Subcutaneous abdominal adipose tissue (tissue), 5 donors: ENCODE results near the gene ELFN1.
A peak's percentile ranks its signal among the peaks of the same experiment; 100 is the strongest.

ENCODE experiments used
- H3K27ac ChIP-seq: one replicate; pipeline ENCODE4 v1.7.0; 2013; ENCODE audit warnings: low read depth, mild to moderate bottlenecking, inconsistent platforms, low read length, moderate library complexity
- H3K27me3 ChIP-seq, 5 donors: one replicate each; pipeline ENCODE4 v1.7.0; 2013; ENCODE audit warnings: low read length in 5 of 5, inconsistent platforms in 1 of 5; ENCODE audit not compliant: control insufficient read depth in 5 of 5, insufficient read depth in 4 of 5
- H3K36me3 ChIP-seq, 5 donors: one replicate each; pipeline ENCODE4 v1.7.0; 2013; ENCODE audit warnings: low read length in 5 of 5; ENCODE audit not compliant: control insufficient read depth in 5 of 5, insufficient read depth in 5 of 5
- H3K4me1 ChIP-seq, 5 donors: one replicate each; pipeline ENCODE4 v1.7.0; 2013; ENCODE audit warnings: low read length in 5 of 5, mild to moderate bottlenecking in 3 of 5, moderate library complexity in 1 of 5; ENCODE audit not compliant: control insufficient read depth in 5 of 5, insufficient read depth in 5 of 5
- H3K4me3 ChIP-seq, 5 donors: one replicate each; pipeline ENCODE4 v1.7.0; 2013; ENCODE audit warnings: low read length in 5 of 5, low read depth in 1 of 5
- H3K9ac ChIP-seq, 5 donors: one replicate each; pipeline ENCODE4 v1.7.0; 2013; ENCODE audit warnings: low read length in 5 of 5, mild to moderate bottlenecking in 4 of 5, moderate library complexity in 3 of 5
- H3K9me3 ChIP-seq, 5 donors: one replicate each; pipeline ENCODE4 v1.7.0; 2013; ENCODE audit warnings: low read length in 5 of 5; ENCODE audit not compliant: control insufficient read depth in 5 of 5
- donor health status: healthy.
- donor health status: healthy.
- donor health status: healthy.
- donor health status: healthy.
- donor health status: healthy.

ELFN1 gene

DNA sequence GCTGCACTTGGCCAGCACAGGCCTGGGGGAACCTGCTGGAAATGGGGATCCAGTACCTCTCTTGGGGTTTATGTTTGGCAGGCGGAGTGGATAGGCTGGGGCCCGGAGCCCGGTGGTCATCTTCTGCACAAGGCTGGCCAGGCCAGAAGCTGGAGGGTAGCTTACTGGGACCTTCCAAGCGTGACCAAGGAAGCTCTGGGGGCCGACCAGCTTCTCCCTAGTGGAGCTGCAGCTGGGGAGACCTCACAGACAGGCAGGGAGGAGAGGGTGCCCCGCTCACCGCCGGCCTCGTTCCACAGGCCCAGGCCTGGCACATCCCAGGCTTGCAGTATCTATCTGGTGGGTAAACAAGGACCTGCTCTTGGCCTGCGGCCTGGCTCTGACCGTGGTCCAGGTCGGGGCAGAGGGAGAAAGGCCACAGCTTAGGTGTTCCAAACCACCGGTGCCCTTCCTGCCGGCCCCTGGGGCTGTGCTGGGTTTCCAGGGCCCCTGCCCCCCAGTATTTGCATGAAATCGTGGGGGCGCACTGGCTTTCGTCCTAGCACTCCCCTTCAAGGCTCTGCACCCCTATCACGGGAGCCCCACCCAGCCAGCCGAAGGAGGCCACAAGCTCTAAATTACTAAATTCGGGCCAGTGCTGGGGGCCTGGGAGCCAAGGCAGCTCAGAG lies 1.5 kb upstream of the ELFN1 start:
- H3K9ac ChIP-seq = no peak overlapping the region
- H3K27me3 ChIP-seq = peaks cover 17 to 57% (median 37%) of the 10 kb centered on the region in 5 donors
- H3K27ac ChIP-seq = no peak overlapping the region
- no peaks in the 10 kb centered on the region for H3K36me3 ChIP-seq
- no peaks in the 10 kb centered on the region for H3K9me3 ChIP-seq
- H3K4me3 ChIP-seq = no peak overlapping the region
- H3K4me1 ChIP-seq = peaks cover 0 to 32% (median 22%) of the 10 kb centered on the region in 5 donors

DNA sequence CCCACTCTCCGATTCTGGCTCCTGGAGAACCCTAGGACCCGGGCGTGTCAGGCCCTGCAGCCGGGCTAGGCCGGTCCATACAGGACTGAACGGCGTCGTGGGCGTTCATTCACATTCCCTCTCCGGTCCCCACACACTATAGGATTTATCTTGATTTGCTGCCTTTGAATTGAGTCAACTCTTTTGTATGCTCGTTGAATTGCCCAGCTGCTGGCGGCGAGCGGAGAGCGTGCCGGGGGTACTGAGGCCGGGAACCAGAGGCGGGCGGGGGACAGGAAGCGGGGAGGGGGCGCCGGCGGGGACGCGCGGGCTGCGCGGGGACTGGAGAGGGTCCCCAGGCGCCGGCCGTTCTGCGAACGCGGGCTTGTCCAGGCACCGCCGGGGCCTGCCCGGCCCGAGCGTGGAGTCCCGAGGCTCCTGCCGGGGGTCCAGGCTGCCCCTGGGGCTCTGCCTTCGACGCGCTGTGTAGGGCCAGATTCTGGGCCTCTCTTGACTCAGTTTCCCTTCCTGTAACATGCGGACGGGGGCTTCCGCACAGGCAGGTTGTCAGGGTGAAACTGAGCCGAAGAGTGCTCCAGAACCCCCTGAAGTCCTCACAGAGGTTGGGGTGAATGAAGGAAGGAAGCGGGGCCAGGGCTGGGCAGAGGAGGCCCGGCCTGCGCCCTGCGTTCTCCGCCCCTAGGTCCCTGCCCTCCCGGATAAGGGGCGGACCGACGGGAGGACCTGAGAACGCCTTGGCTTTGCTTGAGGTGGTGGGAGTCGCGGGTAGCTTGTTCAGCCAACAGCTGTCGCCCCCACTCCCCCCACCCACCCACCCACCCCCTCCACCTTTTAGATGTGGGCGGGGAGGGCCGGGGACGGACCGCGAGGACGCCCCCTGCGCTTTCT lies 769 bp upstream of the ELFN1 start:
- Histone ChIP-seq H3K9ac (no peak overlapping the region), H3K27ac (no peak overlapping the region), H3K9me3 (no peaks in the 10 kb centered on the region), H3K4me3 (peak overlapping the region in 1 of 5 donors; percentile 31), H3K4me1 (peaks cover 0 to 29% (median 20%) of the 10 kb centered on the region in 5 donors), H3K36me3 (no peaks in the 10 kb centered on the region), H3K27me3 (peaks cover 25 to 56% (median 35%) of the 10 kb centered on the region in 5 donors)

- Histone ChIP-seq H3K36me3 (no peaks in the 10 kb centered on the region), H3K27me3 (peaks cover 34 to 68% (median 50%) of the 10 kb centered on the region in 5 donors)
Observed at GRCh38 chr7:1670894-1671593, 967 bp downstream of the ELFN1 start.

GRCh38 chr7:1671594-1672451 lies 1.7 kb downstream of the ELFN1 start:
- Histone ChIP-seq H3K4me3 (no peak overlapping the region), H3K27ac (no peak overlapping the region), H3K9ac (no peak overlapping the region), H3K36me3 (no peaks in the 10 kb centered on the region), H3K27me3 (peaks cover 42 to 64% (median 53%) of the 10 kb centered on the region in 5 donors), H3K9me3 (no peaks in the 10 kb centered on the region), H3K4me1 (peaks cover 0 to 16% (median 11%) of the 10 kb centered on the region in 5 donors)

More at GRCh38 chr7:1670894-1671593, 967 bp downstream of the ELFN1 start:
- H3K9me3 ChIP-seq = no peaks in the 10 kb centered on the region
- no peak overlapping the region for H3K9ac ChIP-seq
- peaks cover 0 to 23% (median 17%) of the 10 kb centered on the region in 5 donors for H3K4me1 ChIP-seq
- no peak overlapping the region for H3K4me3 ChIP-seq
- H3K27ac ChIP-seq = no peak overlapping the region

DNA sequence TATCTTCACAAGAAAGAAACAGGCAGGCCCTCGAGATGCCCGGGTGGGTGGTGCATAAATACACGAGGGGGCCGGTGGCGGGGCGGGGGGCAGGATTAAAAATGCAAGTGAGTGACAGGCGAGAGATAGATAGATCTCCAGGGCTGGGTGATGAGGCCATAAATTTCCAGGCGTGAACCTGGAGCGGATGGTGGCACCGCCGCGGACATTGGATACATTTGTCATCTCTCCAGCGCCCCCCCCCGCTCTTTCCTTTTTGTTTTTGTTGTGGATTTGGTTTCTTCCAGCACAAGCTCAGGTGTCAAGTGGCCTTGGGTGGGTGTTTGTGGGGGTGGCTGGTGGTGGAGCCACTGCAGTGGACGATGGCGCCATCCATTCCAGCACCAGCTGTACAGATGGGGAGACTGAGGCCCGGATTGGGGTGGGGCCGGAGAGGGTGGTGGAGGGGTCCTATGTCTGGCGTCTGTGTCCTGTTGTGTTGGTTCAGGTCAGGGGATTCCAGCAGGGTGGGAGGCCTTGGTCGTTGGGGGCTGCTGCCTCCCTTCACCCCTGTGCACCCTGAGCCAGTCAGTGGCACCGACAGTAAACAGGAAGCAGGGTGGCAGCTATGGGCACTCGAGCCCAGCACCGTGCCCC lies 2.9 kb downstream of the ELFN1 start:
- H3K4me1 ChIP-seq = peaks cover 0 to 7% (median 3%) of the 10 kb centered on the region in 5 donors
- H3K4me3 ChIP-seq = no peak overlapping the region
- H3K27ac ChIP-seq = no peak overlapping the region
- no peak overlapping the region for H3K9ac ChIP-seq
- H3K9me3 ChIP-seq = no peaks in the 10 kb centered on the region
- no peaks in the 10 kb centered on the region for H3K36me3 ChIP-seq
- H3K27me3 ChIP-seq = peaks cover 43 to 61% (median 55%) of the 10 kb centered on the region in 5 donors

GRCh38 chr7:1673581-1674118 lies 3.6 kb downstream of the ELFN1 start:
- Histone ChIP-seq H3K27me3 (peaks cover 40 to 61% (median 52%) of the 10 kb centered on the region in 5 donors), H3K36me3 (no peaks in the 10 kb centered on the region), H3K9me3 (no peaks in the 10 kb centered on the region), H3K9ac (no peak overlapping the region), H3K27ac (no peak overlapping the region), H3K4me1 (peaks cover 0 to 4% (median 3%) of the 10 kb centered on the region in 5 donors), H3K4me3 (no peak overlapping the region)

DNA sequence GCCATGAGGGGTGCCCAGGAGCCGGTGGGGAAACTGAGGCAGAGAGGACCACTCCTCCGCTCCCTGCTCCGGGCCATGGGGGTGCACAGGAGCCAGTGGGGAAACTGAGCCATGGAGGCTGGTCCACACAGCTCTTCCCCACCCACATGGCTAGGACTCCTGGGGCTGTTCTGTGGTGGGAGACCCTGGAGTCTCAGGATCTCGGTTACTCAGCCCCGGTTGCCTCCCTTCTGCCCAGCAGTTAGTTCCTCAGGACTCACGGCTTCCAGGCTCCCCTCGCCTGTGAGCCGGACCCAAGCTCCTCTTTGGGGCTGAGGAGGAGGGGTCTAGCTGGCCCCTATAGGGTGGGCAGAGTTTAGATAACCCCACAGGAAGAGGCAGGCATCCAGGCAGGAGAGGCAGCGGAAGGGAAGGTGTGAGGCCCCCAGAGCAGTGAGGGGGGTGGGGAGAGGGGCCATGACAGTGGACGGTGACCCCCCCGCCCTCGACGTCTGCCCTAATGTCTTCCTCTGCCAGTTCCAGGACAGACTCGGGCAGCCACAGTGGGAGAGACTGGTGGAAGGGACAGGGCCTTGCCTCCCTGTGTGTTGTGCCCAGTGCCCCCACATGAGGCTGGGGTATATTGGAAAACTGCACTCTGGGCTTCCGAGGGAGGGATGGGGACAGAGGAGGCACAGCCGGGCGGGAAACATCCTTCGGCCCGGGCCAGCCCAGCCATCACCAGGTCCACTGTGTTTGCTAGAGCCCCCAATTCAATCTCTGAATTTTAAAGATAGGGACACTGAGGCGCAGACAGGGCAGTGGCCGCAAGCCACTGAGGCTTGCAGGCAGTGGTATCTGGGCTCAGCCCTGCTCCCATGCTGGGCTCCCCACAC lies 4.3 kb downstream of the ELFN1 start:
- no peak overlapping the region for H3K4me3 ChIP-seq
- peaks cover 38 to 61% (median 51%) of the 10 kb centered on the region in 5 donors for H3K27me3 ChIP-seq
- no peak overlapping the region for H3K27ac ChIP-seq

DNA sequence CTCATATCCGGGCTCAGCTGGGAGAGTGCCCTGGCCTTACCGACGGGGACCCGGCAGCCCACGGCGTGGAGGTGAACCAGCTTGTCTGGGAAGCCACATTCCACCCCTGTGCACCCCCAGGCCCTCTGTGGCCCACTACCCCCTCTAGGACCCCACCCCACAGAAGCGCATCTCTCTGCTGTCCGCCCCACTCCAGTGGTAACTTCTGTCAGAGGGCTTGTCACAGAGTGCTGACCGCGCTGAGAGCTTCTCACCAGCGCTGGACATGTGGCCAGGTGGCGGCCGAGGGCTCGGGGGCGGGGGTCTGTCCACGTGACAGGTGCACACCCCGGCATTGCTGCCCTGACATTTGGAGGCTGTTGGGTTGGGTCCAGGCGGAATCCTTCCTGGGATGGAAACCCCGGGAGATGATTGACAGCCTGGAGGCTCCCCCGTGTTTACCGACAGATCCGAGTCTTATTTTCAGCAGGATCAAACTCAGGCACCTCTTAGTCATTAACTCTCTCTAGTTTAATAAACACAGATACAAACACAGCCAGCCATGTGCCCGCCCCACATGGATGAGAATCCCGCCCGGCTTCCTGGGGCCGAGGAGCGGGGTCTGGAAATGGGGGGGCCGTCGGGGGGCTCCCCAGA lies 5.1 kb downstream of the ELFN1 start:
- H3K4me3 ChIP-seq = no peak overlapping the region
- no peak overlapping the region for H3K9ac ChIP-seq
- H3K36me3 ChIP-seq = no peaks in the 10 kb centered on the region
- H3K4me1 ChIP-seq = no peaks in the 10 kb centered on the region
- H3K27me3 ChIP-seq = peaks cover 36 to 63% (median 56%) of the 10 kb centered on the region in 5 donors
- H3K9me3 ChIP-seq = no peaks in the 10 kb centered on the region
- H3K27ac ChIP-seq = no peak overlapping the region

More for the DNA sequence above, 4.3 kb downstream of the ELFN1 start:
- peaks cover 0 to 2% (median 2%) of the 10 kb centered on the region in 5 donors for H3K4me1 ChIP-seq
- H3K36me3 ChIP-seq = no peaks in the 10 kb centered on the region
- no peak overlapping the region for H3K9ac ChIP-seq
- no peaks in the 10 kb centered on the region for H3K9me3 ChIP-seq
